ENCODE data around the gene PARS2.

Gene PARS2

DNA sequence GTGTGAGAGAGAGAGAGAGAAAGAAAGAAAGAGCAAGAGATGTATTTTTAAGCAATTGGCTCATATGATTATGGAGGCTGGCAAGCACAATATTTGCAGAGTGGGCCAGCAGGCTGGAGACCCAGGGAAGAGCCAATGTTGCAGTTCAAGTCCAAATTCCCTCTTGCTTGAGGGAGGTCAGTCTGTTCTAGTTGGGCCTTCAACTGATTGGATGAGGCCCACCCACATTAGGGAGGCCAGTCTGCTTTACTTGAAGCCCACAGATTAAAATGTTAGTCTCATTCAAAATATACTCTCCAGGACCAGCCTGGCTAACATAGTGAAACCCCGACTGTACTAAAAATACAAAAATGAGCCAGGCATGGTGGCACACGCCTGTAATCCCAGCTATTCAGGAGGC, 8.6 kb upstream of the PARS2 start:
- 72% methylated on average over 2 of the region's 2 CpGs for WGBS
- H4K91ac ChIP-seq (ENCODE audit: low read length) = no peak overlapping the region
- no peak for DNase-seq
- H3K4me3 ChIP-seq (ENCODE audit: insufficient read depth in 1 of 2, low read depth in 1 of 2, low read length in 2 of 2) = no peak overlapping the region
- H3K9me3 ChIP-seq (ENCODE audit: control insufficient read depth, low read length) = no peaks in the 10 kb centered on the region
- H2BK120ac ChIP-seq (ENCODE audit: low read depth, low read length) = no peak overlapping the region
- no peak overlapping the region for H3K9ac ChIP-seq (ENCODE audit: low read length)
- no peak overlapping the region for H3K23ac ChIP-seq (ENCODE audit: low read length in 2 of 2)
- H3K27ac ChIP-seq (ENCODE audit: low read length, poor library complexity, severe bottlenecking) = no peak overlapping the region
- no peak overlapping the region for H4K8ac ChIP-seq (ENCODE audit: low read length)
- no peak overlapping the region for H2BK12ac ChIP-seq (ENCODE audit: low read length in 2 of 2)
- H3K18ac ChIP-seq (ENCODE audit: low read depth in 1 of 2, low read length in 2 of 2) = no peak overlapping the region
- no peak overlapping the region for H2BK5ac ChIP-seq (ENCODE audit: low read depth, low read length, poor library complexity, severe bottlenecking)
- H3K79me1 ChIP-seq (replicated peaks; ENCODE audit: low read length, poor library complexity, severe bottlenecking) = no peaks in the 10 kb centered on the region
- H3K4me2 ChIP-seq (ENCODE audit: low read length, poor library complexity, severe bottlenecking) = no peak overlapping the region
- no peaks in the 10 kb centered on the region for H3K36me3 ChIP-seq (ENCODE audit: control insufficient read depth in 1 of 2, insufficient read depth in 2 of 2, low read depth in 1 of 2, low read length in 2 of 2)
- peaks cover 5% of the 10 kb centered on the region for H3K4me1 ChIP-seq (ENCODE audit: control insufficient read depth, insufficient read depth, low read depth, low read length)
- no peak overlapping the region for H2BK15ac ChIP-seq (ENCODE audit: low read depth, poor library complexity, severe bottlenecking)
- H3K14ac ChIP-seq (ENCODE audit: low read length in 2 of 2) = no peak overlapping the region
- H2AK5ac ChIP-seq (ENCODE audit: low read length, severe bottlenecking) = no peak overlapping the region
- no peak overlapping the region for H3K4ac ChIP-seq (ENCODE audit: low read depth in 1 of 2, low read length in 2 of 2)
- peaks cover 7 to 17% of the 10 kb centered on the region in 2 experiments for H3K27me3 ChIP-seq (ENCODE audit: control insufficient read depth in 1 of 2, insufficient read depth in 1 of 2, low read length in 2 of 2)
- H2AFZ ChIP-seq (ENCODE audit: low read depth, low read length) = no peak overlapping the region

DNA sequence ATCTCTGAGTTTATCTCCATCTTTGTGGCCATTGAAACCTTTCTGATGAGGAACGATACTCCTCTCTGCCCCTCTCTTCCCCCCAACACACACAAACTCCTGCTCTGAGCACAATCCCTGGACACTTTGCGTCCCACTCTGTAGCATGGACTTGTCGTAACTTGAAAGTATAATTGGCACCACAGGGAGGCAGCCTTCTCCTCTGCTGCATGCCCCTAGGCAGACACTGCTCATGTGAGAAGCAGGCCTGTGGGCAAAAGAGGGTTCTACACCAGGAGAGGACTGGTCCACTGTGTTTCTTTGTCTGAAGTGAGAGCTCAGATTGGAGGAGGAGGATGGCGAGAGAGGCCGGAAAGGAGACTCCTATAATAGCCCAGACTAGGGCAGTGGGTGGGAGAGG, 3.8 kb upstream of the PARS2 start:
- no peak overlapping the region for H3K4me3 ChIP-seq (ENCODE audit: insufficient read depth in 1 of 2, low read depth in 1 of 2, low read length in 2 of 2)
- peak; percentile 10 for DNase-seq
- H3K27me3 ChIP-seq (ENCODE audit: control insufficient read depth in 1 of 2, insufficient read depth in 1 of 2, low read length in 2 of 2) = no peaks in the 10 kb centered on the region

DNA sequence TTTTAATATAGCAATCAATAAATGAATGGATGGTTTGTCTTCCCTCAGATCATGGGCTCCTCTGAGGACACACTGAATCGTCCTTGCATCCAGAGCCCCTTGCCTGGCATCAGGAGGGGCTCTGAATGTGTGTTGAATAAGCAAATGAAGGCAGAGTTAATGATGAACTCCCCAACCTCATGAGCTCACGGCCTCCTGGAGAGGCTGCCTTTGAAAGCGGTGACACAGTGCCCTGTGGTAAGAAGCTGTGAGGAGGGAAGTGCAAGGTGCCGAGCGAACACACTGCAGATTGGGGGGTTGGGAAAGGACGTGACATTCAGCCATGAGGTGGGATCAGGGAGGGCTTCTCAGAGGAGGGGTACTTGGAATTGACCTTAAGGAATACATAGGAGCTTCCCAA, 3.2 kb upstream of the PARS2 start:
- H3K23ac ChIP-seq (ENCODE audit: low read length in 2 of 2) = no peak overlapping the region
- H3K4me2 ChIP-seq (ENCODE audit: low read length, poor library complexity, severe bottlenecking) = peak overlapping the region; percentile 5
- H3K36me3 ChIP-seq (ENCODE audit: control insufficient read depth in 1 of 2, insufficient read depth in 2 of 2, low read depth in 1 of 2, low read length in 2 of 2) = no peaks in the 10 kb centered on the region
- H4K8ac ChIP-seq (ENCODE audit: low read length) = no peak overlapping the region
- H3K18ac ChIP-seq (ENCODE audit: low read depth in 1 of 2, low read length in 2 of 2) = no peak overlapping the region
- 61% methylated on average over 6 of the region's 6 CpGs for WGBS
- H3K79me1 ChIP-seq (replicated peaks; ENCODE audit: low read length, poor library complexity, severe bottlenecking) = peaks cover 4% of the 10 kb centered on the region
- H3K9me3 ChIP-seq (ENCODE audit: control insufficient read depth, low read length) = no peaks in the 10 kb centered on the region
- no peaks in the 10 kb centered on the region for H3K27me3 ChIP-seq (ENCODE audit: control insufficient read depth in 1 of 2, insufficient read depth in 1 of 2, low read length in 2 of 2)
- peak overlapping the region; percentile 50 for H3K27ac ChIP-seq (ENCODE audit: low read length, poor library complexity, severe bottlenecking)
- DNase-seq = no peak
- peaks cover 17% of the 10 kb centered on the region for H3K4me1 ChIP-seq (ENCODE audit: control insufficient read depth, insufficient read depth, low read depth, low read length)
- H2AFZ ChIP-seq (ENCODE audit: low read depth, low read length) = no peak overlapping the region
- no peak overlapping the region for H3K4me3 ChIP-seq (ENCODE audit: insufficient read depth in 1 of 2, low read depth in 1 of 2, low read length in 2 of 2)
- H2BK12ac ChIP-seq (ENCODE audit: low read length in 2 of 2) = no peak overlapping the region
- no peak overlapping the region for H3K4ac ChIP-seq (ENCODE audit: low read depth in 1 of 2, low read length in 2 of 2)
- H2BK120ac ChIP-seq (ENCODE audit: low read depth, low read length) = no peak overlapping the region
- no peak overlapping the region for H3K9ac ChIP-seq (ENCODE audit: low read length)
- no peak overlapping the region for H3K14ac ChIP-seq (ENCODE audit: low read length in 2 of 2)
- no peak overlapping the region for H4K91ac ChIP-seq (ENCODE audit: low read length)
- no peak overlapping the region for H2BK5ac ChIP-seq (ENCODE audit: low read depth, low read length, poor library complexity, severe bottlenecking)
- no peak overlapping the region for H2AK5ac ChIP-seq (ENCODE audit: low read length, severe bottlenecking)
- H2BK15ac ChIP-seq (ENCODE audit: low read depth, poor library complexity, severe bottlenecking) = no peak overlapping the region

More for the DNA sequence above, 3.8 kb upstream of the PARS2 start:
- no peak overlapping the region for H3K27ac ChIP-seq (ENCODE audit: low read length, poor library complexity, severe bottlenecking)
- no peak overlapping the region for H2AFZ ChIP-seq (ENCODE audit: low read depth, low read length)
- H3K18ac ChIP-seq (ENCODE audit: low read depth in 1 of 2, low read length in 2 of 2) = no peak overlapping the region
- H4K8ac ChIP-seq (ENCODE audit: low read length) = no peak overlapping the region
- no peaks in the 10 kb centered on the region for H3K79me1 ChIP-seq (replicated peaks; ENCODE audit: low read length, poor library complexity, severe bottlenecking)
- no peak overlapping the region for H3K4ac ChIP-seq (ENCODE audit: low read depth in 1 of 2, low read length in 2 of 2)
- H2BK5ac ChIP-seq (ENCODE audit: low read depth, low read length, poor library complexity, severe bottlenecking) = no peak overlapping the region
- H3K23ac ChIP-seq (ENCODE audit: low read length in 2 of 2) = no peak overlapping the region
- H3K14ac ChIP-seq (ENCODE audit: low read length in 2 of 2) = no peak overlapping the region
- no peaks in the 10 kb centered on the region for H3K9me3 ChIP-seq (ENCODE audit: control insufficient read depth, low read length)
- H2BK120ac ChIP-seq (ENCODE audit: low read depth, low read length) = no peak overlapping the region
- H3K4me1 ChIP-seq (ENCODE audit: control insufficient read depth, insufficient read depth, low read depth, low read length) = peaks cover 17% of the 10 kb centered on the region
- WGBS = 89% methylated on average over 5 of the region's 5 CpGs
- H3K4me2 ChIP-seq (ENCODE audit: low read length, poor library complexity, severe bottlenecking) = no peak overlapping the region
- no peak overlapping the region for H2AK5ac ChIP-seq (ENCODE audit: low read length, severe bottlenecking)
- H3K36me3 ChIP-seq (ENCODE audit: control insufficient read depth in 1 of 2, insufficient read depth in 2 of 2, low read depth in 1 of 2, low read length in 2 of 2) = no peaks in the 10 kb centered on the region
- no peak overlapping the region for H3K9ac ChIP-seq (ENCODE audit: low read length)
- H2BK12ac ChIP-seq (ENCODE audit: low read length in 2 of 2) = no peak overlapping the region
- H4K91ac ChIP-seq (ENCODE audit: low read length) = no peak overlapping the region
- no peak overlapping the region for H2BK15ac ChIP-seq (ENCODE audit: low read depth, poor library complexity, severe bottlenecking)

DNA sequence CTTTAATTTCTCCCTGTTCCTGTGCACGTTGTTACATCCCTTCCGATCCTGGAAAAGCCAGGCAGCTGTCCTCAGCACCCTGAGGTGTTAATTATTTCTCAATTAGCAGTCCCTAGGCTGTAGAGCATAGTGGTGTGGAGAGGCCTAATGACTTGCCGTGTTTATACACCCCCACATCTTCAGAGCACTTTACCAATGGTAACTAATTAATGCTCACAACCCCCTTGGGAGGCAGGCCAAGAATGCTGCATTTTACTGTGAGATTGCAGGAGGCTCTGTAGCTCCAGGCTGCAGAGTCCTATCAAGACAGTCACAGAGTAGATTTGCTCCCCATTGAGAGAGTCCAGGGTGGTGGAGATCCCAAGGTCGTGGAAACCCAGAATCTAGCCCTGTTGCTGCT, 2.4 kb upstream of the PARS2 start:
- WGBS = 37% methylated on average over 4 of the region's 4 CpGs

More for the DNA sequence above, 2.4 kb upstream of the PARS2 start:
- H2BK120ac ChIP-seq (ENCODE audit: low read depth, low read length) = no peak overlapping the region
- no peak overlapping the region for H3K4me3 ChIP-seq (ENCODE audit: insufficient read depth in 1 of 2, low read depth in 1 of 2, low read length in 2 of 2)
- H3K36me3 ChIP-seq (ENCODE audit: control insufficient read depth in 1 of 2, insufficient read depth in 2 of 2, low read depth in 1 of 2, low read length in 2 of 2) = no peaks in the 10 kb centered on the region
- H3K4ac ChIP-seq (ENCODE audit: low read depth in 1 of 2, low read length in 2 of 2) = no peak overlapping the region
- H3K4me2 ChIP-seq (ENCODE audit: low read length, poor library complexity, severe bottlenecking) = no peak overlapping the region
- H3K14ac ChIP-seq (ENCODE audit: low read length in 2 of 2) = no peak overlapping the region
- no peak overlapping the region for H4K8ac ChIP-seq (ENCODE audit: low read length)
- no peak overlapping the region for H3K23ac ChIP-seq (ENCODE audit: low read length in 2 of 2)
- peaks cover 9% of the 10 kb centered on the region for H3K79me1 ChIP-seq (replicated peaks; ENCODE audit: low read length, poor library complexity, severe bottlenecking)
- no peaks in the 10 kb centered on the region for H3K27me3 ChIP-seq (ENCODE audit: control insufficient read depth in 1 of 2, insufficient read depth in 1 of 2, low read length in 2 of 2)
- H2BK12ac ChIP-seq (ENCODE audit: low read length in 2 of 2) = no peak overlapping the region
- no peaks in the 10 kb centered on the region for H3K9me3 ChIP-seq (ENCODE audit: control insufficient read depth, low read length)
- H3K9ac ChIP-seq (ENCODE audit: low read length) = no peak overlapping the region
- H2AK5ac ChIP-seq (ENCODE audit: low read length, severe bottlenecking) = no peak overlapping the region
- no peak for DNase-seq
- H4K91ac ChIP-seq (ENCODE audit: low read length) = no peak overlapping the region
- H3K18ac ChIP-seq (ENCODE audit: low read depth in 1 of 2, low read length in 2 of 2) = no peak overlapping the region
- H2AFZ ChIP-seq (ENCODE audit: low read depth, low read length) = no peak overlapping the region
- H3K4me1 ChIP-seq (ENCODE audit: control insufficient read depth, insufficient read depth, low read depth, low read length) = peaks cover 17% of the 10 kb centered on the region
- H2BK5ac ChIP-seq (ENCODE audit: low read depth, low read length, poor library complexity, severe bottlenecking) = no peak overlapping the region
- no peak overlapping the region for H2BK15ac ChIP-seq (ENCODE audit: low read depth, poor library complexity, severe bottlenecking)
- H3K27ac ChIP-seq (ENCODE audit: low read length, poor library complexity, severe bottlenecking) = peak overlapping the region; percentile 21

Measured in mesenchymal stem cell (in vitro differentiated cells and primary cell).